SK-N-SH (cell line): ENCODE data around the gene TBX2. TPM values are rescaled to one million over a fixed set of nuclear protein-coding genes. Genes with fewer than 3 reads are reported as not detected.

Source experiments
- CTCF ChIA-PET: fragments of 300-600, 350-600 bp; formaldehyde crosslinking; extraction: SDS; loops from one replicate; lab custom pipeline; 2021; lab: Yijun Ruan, JAX
- POLR2A ChIA-PET: fragments of 350-600 bp; sonication (Branson Sonifier 250); formaldehyde crosslinking; extraction: SDS; loops from one replicate; lab custom pipeline; 2020; ENCODE audit warnings: antibody characterized with exemption, inconsistent platforms; lab: Yijun Ruan, JAX
- DNase-seq: peaks from one replicate; pipeline ENCODE4 v3.0.0; 2012
- H2AFZ ChIP-seq: fragments of 200-600 bp; sonication (generic); 2 replicates; pipeline ENCODE4 v1.8.1; 2016; ENCODE audit warnings: antibody characterized with exemption, mild to moderate bottlenecking, low read depth
- H3F3A ChIP-seq: fragments of 200-600 bp; sonication (generic); replicated peaks from 2 replicates; pipeline ENCODE3; 2016; ENCODE audit warnings: antibody characterized with exemption, mild to moderate bottlenecking; ENCODE audit not compliant: insufficient read depth
- H3K27ac ChIP-seq, 2 experiments: fragments of 200-500 bp in 1 of 2; fragments of 200-600 bp in 1 of 2; sonication (Bioruptor generic) in 1 of 2; sonication (generic), shearing (Covaris generic) in 1 of 2; 2 replicates each; pipeline versions ENCODE4 v1.5.1 to v1.6.1; 2014 to 2016; ENCODE audit warnings: low read depth in 2 of 2, inconsistent platforms in 1 of 2, low read length in 1 of 2, mild to moderate bottlenecking in 1 of 2, mixed read lengths in 1 of 2
- H3K27me3 ChIP-seq: fragments of 200-600 bp; sonication (generic), shearing (Covaris generic); 2 replicates; pipeline ENCODE4 v1.6.1; 2016; ENCODE audit warnings: mixed run types; ENCODE audit not compliant: insufficient read depth
- H3K36me3 ChIP-seq, 2 experiments: fragments of 200-500 bp in 1 of 2; fragments of 200-600 bp in 1 of 2; sonication (Bioruptor generic) in 1 of 2; sonication (generic) in 1 of 2; replicated peaks in 1 of 2; 2 replicates each; pipeline versions ENCODE3 to v1.5.1; 2014 to 2016; ENCODE audit warnings: low read length in 1 of 2, mild to moderate bottlenecking in 1 of 2; ENCODE audit not compliant: insufficient read depth in 2 of 2, control insufficient read depth in 1 of 2
- H3K4me1 ChIP-seq, 2 experiments: fragments of 200-500 bp in 1 of 2; fragments of 200-600 bp in 1 of 2; sonication (Bioruptor generic) in 1 of 2; sonication (generic), shearing (Covaris generic) in 1 of 2; 2 replicates each; pipeline versions ENCODE4 v1.5.1 to v1.6.1; 2014 to 2016; ENCODE audit warnings: low read depth in 1 of 2, low read length in 1 of 2, mixed run types in 1 of 2; ENCODE audit not compliant: insufficient read depth in 2 of 2, control insufficient read depth in 1 of 2
- H3K4me2 ChIP-seq: fragments of 200-600 bp; sonication (generic), shearing (Covaris generic); 2 replicates; pipeline ENCODE4 v1.6.1; 2017; ENCODE audit warnings: mixed run types
- H3K4me3 ChIP-seq, 2 experiments: fragments of 200-500 bp in 1 of 2; fragments of 200-600 bp in 1 of 2; sonication (Bioruptor generic) in 1 of 2; sonication (generic), shearing (Covaris generic) in 1 of 2; 2 replicates each; pipeline versions ENCODE4 v1.5.1 to v1.8.1; 2014 to 2016; ENCODE audit warnings: low read depth in 2 of 2, inconsistent platforms in 1 of 2, low read length in 1 of 2, mild to moderate bottlenecking in 1 of 2, mixed read lengths in 1 of 2, moderate library complexity in 1 of 2
- H3K79me2 ChIP-seq: fragments of 200-600 bp; sonication (generic); 2 replicates; pipeline ENCODE4 v1.8.1; 2017; ENCODE audit warnings: mild to moderate bottlenecking; ENCODE audit not compliant: insufficient read depth
- H3K9ac ChIP-seq: fragments of 200-600 bp; sonication (generic); 2 replicates; pipeline ENCODE4 v1.6.1; 2017; ENCODE audit warnings: mixed run types
- H3K9me2 ChIP-seq: fragments of 200-600 bp; sonication (generic); 2 replicates; pipeline ENCODE4 v1.6.1; 2017; ENCODE audit warnings: mixed run types
- H3K9me3 ChIP-seq: fragments of 200-600 bp; sonication (generic); 2 replicates; pipeline ENCODE4 v1.6.1; 2017; ENCODE audit warnings: mixed run types, mild to moderate bottlenecking, moderate library complexity
- H4K20me1 ChIP-seq: fragments of 200-600 bp; sonication (generic); 2 replicates; pipeline ENCODE4 v1.6.1; 2017; ENCODE audit warnings: mild to moderate bottlenecking, mixed run types; ENCODE audit not compliant: insufficient read depth
- CHD2 ChIP-seq: fragments of 150-350 bp; IDR thresholded peaks from 2 replicates; pipeline ENCODE4 v1.6.1; 2018; ENCODE audit warnings: low read length; ENCODE audit not compliant: partially characterized antibody
- ELF1 ChIP-seq: IDR thresholded peaks from 2 replicates; pipeline ENCODE4 v1.4.0; 2012
- EP300 ChIP-seq, 2 experiments: IDR thresholded peaks; 2 replicates each; pipeline versions ENCODE4 v1.4.0 to v1.6.1; 2012; ENCODE audit warnings: borderline replicate concordance in 1 of 2, low read depth in 1 of 2, low read length in 1 of 2
- EZH2phosphoT487 ChIP-seq: fragments of 200-600 bp; sonication (generic); IDR thresholded peaks from 2 replicates; pipeline ENCODE4 v1.6.1; 2017; ENCODE audit warnings: low read depth, mixed run types, mild to moderate bottlenecking, antibody characterized with exemption, moderate library complexity, borderline replicate concordance
- FOSL2 ChIP-seq: IDR thresholded peaks from 2 replicates; pipeline ENCODE4 v1.4.0; 2012; ENCODE audit warnings: low read depth, mild to moderate bottlenecking, moderate library complexity, borderline replicate concordance
- FOXJ3 ChIP-seq: sonication (generic); formaldehyde crosslinking; IDR thresholded peaks from 2 replicates; pipeline ENCODE4 v1.5.1; 2020; ENCODE audit warnings: mild to moderate bottlenecking, missing genetic modification reagents
- FOXM1 ChIP-seq: IDR thresholded peaks from 2 replicates; pipeline ENCODE4 v1.4.0; 2012; ENCODE audit warnings: low read depth, mild to moderate bottlenecking
- GATA2 ChIP-seq: sonication (generic); formaldehyde crosslinking; IDR thresholded peaks from 2 replicates; pipeline ENCODE4 v1.5.0; 2020; ENCODE audit warnings: mild to moderate bottlenecking, missing genetic modification reagents
- MEF2A ChIP-seq: IDR thresholded peaks from 2 replicates; pipeline ENCODE4 v1.4.0; 2012; ENCODE audit warnings: low read depth, borderline replicate concordance
- NFIC ChIP-seq: IDR thresholded peaks from 2 replicates; pipeline ENCODE4 v1.4.0; 2012; ENCODE audit warnings: borderline replicate concordance
- RAD21 ChIP-seq: IDR thresholded peaks from 2 replicates; pipeline ENCODE4 v1.6.1; 2012; ENCODE audit warnings: mild to moderate bottlenecking, low read length
- RCOR1 ChIP-seq: fragments of 150-350 bp; IDR thresholded peaks from 2 replicates; pipeline ENCODE4 v1.6.1; 2017; ENCODE audit warnings: antibody characterized with exemption, low read length
- RFX5 ChIP-seq: IDR thresholded peaks from 2 replicates; pipeline ENCODE4 v1.6.1; 2012; ENCODE audit warnings: mild to moderate bottlenecking, improper control_type of control experiment, low read length
- RXRA ChIP-seq: IDR thresholded peaks from 2 replicates; pipeline ENCODE4 v1.4.0; 2012; ENCODE audit warnings: low read depth, mild to moderate bottlenecking, borderline replicate concordance
- TAF1 ChIP-seq: IDR thresholded peaks from 2 replicates; pipeline ENCODE4 v1.6.1; 2012; ENCODE audit warnings: low read depth, mild to moderate bottlenecking, low read length, moderate library complexity, borderline replicate concordance
- TEAD4 ChIP-seq: IDR thresholded peaks from 2 replicates; pipeline ENCODE4 v1.4.0; 2012; ENCODE audit warnings: mild to moderate bottlenecking, borderline replicate concordance; ENCODE audit not compliant: insufficient read depth
- YY1 ChIP-seq: IDR thresholded peaks from 2 replicates; pipeline ENCODE4 v1.4.0; 2012; ENCODE audit warnings: low read depth, mild to moderate bottlenecking
- WGBS: methylation state at CpG from one replicate; pipeline ENCODE4 v1.1.6; 2017; ENCODE audit warnings: low lambda C conversion rate; 5-methylcytosine and 5-hydroxymethylcytosine counted together
- polyA plus RNA-seq, 3 experiments: library from polyadenylated mRNA; depleted of rRNA; stranded (reverse); fragments of >200 nt; gene quantifications; 2 replicates each; pipeline ENCODE4 v1.2.3, GENCODE V29; 2012
- TF ChIP-seq, protein P1 (sequence below): fragments of 150-350 bp; IDR thresholded peaks from 2 replicates; pipeline ENCODE4 v1.6.1; 2017; ENCODE audit warnings: antibody characterized with exemption, low read length, low read depth, borderline replicate concordance
- TF ChIP-seq, protein P2 (sequence below): IDR thresholded peaks from 2 replicates; pipeline ENCODE4 v1.4.0; 2012; ENCODE audit warnings: low read depth, borderline replicate concordance
- TF ChIP-seq, protein P3 (sequence below): IDR thresholded peaks from 2 replicates; pipeline ENCODE4 v1.6.1; 2012; ENCODE audit warnings: mild to moderate bottlenecking, low read depth, low read length, moderate library complexity
- TF ChIP-seq, protein P4 (sequence below): IDR thresholded peaks from 2 replicates; pipeline ENCODE4 v1.4.0; 2012; ENCODE audit warnings: low read depth, borderline replicate concordance

TBX2 gene
- polyA plus RNA-seq, 1 of the 3 experiments (the other 2 are of a cell fraction): 57.8 TPM

DNA sequence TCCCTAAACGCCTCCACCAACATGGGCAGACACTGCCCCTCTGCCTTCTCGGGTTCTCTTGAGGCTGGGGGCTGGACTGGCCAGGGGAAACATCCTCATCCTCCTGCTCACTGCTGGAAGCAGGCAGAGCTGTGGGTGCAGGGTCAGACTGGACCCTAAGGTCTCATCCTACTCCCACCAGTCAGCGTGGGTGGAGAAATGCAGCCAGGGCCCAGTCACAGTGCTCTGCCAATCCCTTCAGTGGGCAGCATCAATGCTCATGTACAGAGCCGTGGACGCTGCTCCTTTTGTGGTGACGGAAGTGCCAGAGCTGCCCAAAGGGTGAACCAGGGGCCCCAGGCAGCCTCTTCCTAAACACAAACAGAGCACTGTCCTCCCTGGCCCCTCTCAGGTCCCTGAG is 13.4 kb upstream of the TBX2 start:
- 84% methylated on average over 6 of the region's 6 CpGs for WGBS
- H2AFZ ChIP-seq: no peak overlapping the region

DNA sequence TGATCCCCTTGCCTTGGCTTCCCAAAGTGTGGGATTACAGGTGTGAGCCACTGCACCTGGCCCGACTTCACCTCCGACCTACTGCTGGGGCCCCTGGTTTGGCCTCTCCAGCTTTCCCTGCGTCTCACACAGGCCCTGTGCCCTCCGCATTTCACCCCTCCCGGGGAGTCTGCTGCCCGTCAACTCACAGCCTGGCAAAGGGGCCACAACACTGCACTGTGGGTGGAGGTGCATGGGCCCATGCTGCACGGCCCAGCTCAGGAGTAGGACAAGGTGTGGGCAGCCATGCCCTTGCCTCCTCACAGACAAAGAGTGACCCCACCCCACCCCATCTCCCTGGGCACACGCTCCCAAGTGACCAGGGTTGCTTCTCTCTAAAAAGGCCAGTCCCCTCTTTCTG is 12.6 kb upstream of the TBX2 start:
- H3K4me3 ChIP-seq: no peak overlapping the region
- ChIA-PET POLR2A (interaction anchor here (7.5 kb wide), 1 partner anchor 10 kb away, joined by 105 read pairs; the partner anchor contains the start of gene TBX2), CTCF (interaction anchor here (1.2 to 9.4 kb wide), 6 partner anchors 11 to 198 kb away, joined by 3 to 133 read pairs (median 4); partner anchors contain the start of gene TBX2)
- peaks cover under 1% of the 10 kb centered on the region; the same call in 1 of the 2 replicates for H3K79me2 ChIP-seq
- H3K9me3 ChIP-seq: no peaks in the 10 kb centered on the region
- H3K27ac ChIP-seq: peak overlapping the region in 1 of 2 experiments; percentile 97; a peak in 1 of 4 replicates
- no peak for DNase-seq
- no peaks in the 10 kb centered on the region for H3F3A ChIP-seq
- WGBS: 98% methylated on average over 8 of the region's 8 CpGs
- no peak overlapping the region for H3K9ac ChIP-seq
- no peak overlapping the region for H2AFZ ChIP-seq
- no peaks in the 10 kb centered on the region for H3K27me3 ChIP-seq
- H3K36me3 ChIP-seq: no peaks in the 10 kb centered on the region
- H4K20me1 ChIP-seq: no peaks in the 10 kb centered on the region
- no peaks in the 10 kb centered on the region for H3K9me2 ChIP-seq
- no peak overlapping the region for H3K4me2 ChIP-seq
- H3K4me1 ChIP-seq: peaks cover 0 to 86% of the 10 kb centered on the region in 2 experiments; a peak in 3 of 4 replicates
- TF ChIP-seq, protein P1, sequence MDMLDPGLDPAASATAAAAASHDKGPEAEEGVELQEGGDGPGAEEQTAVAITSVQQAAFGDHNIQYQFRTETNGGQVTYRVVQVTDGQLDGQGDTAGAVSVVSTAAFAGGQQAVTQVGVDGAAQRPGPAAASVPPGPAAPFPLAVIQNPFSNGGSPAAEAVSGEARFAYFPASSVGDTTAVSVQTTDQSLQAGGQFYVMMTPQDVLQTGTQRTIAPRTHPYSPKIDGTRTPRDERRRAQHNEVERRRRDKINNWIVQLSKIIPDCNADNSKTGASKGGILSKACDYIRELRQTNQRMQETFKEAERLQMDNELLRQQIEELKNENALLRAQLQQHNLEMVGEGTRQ: no peak
- no peak for TF ChIP-seq EZH2phosphoT487
- TF ChIP-seq MEF2A: no peak
- TF ChIP-seq NFIC: no peak
- TF ChIP-seq, protein P2, sequence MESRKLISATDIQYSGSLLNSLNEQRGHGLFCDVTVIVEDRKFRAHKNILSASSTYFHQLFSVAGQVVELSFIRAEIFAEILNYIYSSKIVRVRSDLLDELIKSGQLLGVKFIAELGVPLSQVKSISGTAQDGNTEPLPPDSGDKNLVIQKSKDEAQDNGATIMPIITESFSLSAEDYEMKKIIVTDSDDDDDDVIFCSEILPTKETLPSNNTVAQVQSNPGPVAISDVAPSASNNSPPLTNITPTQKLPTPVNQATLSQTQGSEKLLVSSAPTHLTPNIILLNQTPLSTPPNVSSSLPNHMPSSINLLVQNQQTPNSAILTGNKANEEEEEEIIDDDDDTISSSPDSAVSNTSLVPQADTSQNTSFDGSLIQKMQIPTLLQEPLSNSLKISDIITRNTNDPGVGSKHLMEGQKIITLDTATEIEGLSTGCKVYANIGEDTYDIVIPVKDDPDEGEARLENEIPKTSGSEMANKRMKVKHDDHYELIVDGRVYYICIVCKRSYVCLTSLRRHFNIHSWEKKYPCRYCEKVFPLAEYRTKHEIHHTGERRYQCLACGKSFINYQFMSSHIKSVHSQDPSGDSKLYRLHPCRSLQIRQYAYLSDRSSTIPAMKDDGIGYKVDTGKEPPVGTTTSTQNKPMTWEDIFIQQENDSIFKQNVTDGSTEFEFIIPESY: no peak
- no peak for TF ChIP-seq GATA2
- no peak for TF ChIP-seq RXRA
- TF ChIP-seq, protein P3, sequence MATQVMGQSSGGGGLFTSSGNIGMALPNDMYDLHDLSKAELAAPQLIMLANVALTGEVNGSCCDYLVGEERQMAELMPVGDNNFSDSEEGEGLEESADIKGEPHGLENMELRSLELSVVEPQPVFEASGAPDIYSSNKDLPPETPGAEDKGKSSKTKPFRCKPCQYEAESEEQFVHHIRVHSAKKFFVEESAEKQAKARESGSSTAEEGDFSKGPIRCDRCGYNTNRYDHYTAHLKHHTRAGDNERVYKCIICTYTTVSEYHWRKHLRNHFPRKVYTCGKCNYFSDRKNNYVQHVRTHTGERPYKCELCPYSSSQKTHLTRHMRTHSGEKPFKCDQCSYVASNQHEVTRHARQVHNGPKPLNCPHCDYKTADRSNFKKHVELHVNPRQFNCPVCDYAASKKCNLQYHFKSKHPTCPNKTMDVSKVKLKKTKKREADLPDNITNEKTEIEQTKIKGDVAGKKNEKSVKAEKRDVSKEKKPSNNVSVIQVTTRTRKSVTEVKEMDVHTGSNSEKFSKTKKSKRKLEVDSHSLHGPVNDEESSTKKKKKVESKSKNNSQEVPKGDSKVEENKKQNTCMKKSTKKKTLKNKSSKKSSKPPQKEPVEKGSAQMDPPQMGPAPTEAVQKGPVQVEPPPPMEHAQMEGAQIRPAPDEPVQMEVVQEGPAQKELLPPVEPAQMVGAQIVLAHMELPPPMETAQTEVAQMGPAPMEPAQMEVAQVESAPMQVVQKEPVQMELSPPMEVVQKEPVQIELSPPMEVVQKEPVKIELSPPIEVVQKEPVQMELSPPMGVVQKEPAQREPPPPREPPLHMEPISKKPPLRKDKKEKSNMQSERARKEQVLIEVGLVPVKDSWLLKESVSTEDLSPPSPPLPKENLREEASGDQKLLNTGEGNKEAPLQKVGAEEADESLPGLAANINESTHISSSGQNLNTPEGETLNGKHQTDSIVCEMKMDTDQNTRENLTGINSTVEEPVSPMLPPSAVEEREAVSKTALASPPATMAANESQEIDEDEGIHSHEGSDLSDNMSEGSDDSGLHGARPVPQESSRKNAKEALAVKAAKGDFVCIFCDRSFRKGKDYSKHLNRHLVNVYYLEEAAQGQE: no peak
- TF ChIP-seq RFX5: no peak
- no peak for TF ChIP-seq ELF1
- no peak for TF ChIP-seq FOXM1

More for the DNA sequence above, 13.4 kb upstream of the TBX2 start:
- DNase-seq: no peak
- H3K4me2 ChIP-seq: no peak overlapping the region
- no peak overlapping the region for H3K9ac ChIP-seq
- H3K27me3 ChIP-seq: no peaks in the 10 kb centered on the region
- H3K36me3 ChIP-seq: no peaks in the 10 kb centered on the region
- CTCF ChIA-PET: interaction anchor here (0.7 to 9.4 kb wide), 11 partner anchors 11 to 666 kb away, joined by 3 to 133 read pairs (median 4); partner anchors contain the start of gene TBX2
- H4K20me1 ChIP-seq: no peaks in the 10 kb centered on the region
- no peaks in the 10 kb centered on the region for H3K9me2 ChIP-seq
- H3F3A ChIP-seq: no peaks in the 10 kb centered on the region
- peaks cover 0 to 86% of the 10 kb centered on the region in 2 experiments; a peak in 3 of 4 replicates for H3K4me1 ChIP-seq
- no peak overlapping the region for H3K4me3 ChIP-seq
- H3K9me3 ChIP-seq: no peaks in the 10 kb centered on the region
- H3K27ac ChIP-seq: peak overlapping the region in 1 of 2 experiments; percentile 97; a peak in 2 of 4 replicates
- POLR2A ChIA-PET: interaction anchor here (7.5 kb wide), 1 partner anchor 10 kb away, joined by 105 read pairs; the partner anchor contains the start of gene TBX2
- H3K79me2 ChIP-seq: no peaks in the 10 kb centered on the region
- TF ChIP-seq TEAD4: no peak
- TF ChIP-seq FOXJ3 (CRISPR knock-in tag): no peak
- TF ChIP-seq CHD2: no peak
- no peak for TF ChIP-seq FOXM1
- TF ChIP-seq, protein P1: no peak
- TF ChIP-seq, protein P4, sequence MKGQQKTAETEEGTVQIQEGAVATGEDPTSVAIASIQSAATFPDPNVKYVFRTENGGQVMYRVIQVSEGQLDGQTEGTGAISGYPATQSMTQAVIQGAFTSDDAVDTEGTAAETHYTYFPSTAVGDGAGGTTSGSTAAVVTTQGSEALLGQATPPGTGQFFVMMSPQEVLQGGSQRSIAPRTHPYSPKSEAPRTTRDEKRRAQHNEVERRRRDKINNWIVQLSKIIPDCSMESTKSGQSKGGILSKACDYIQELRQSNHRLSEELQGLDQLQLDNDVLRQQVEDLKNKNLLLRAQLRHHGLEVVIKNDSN: no peak
- TF ChIP-seq YY1: no peak
- TF ChIP-seq EP300 (IDR thresholded peaks at IDR 0.05; ENCODE audit: borderline replicate concordance in 1 of 2, low read depth in 1 of 2, low read length in 1 of 2): no peak
- TF ChIP-seq RCOR1: no peak
- no peak for TF ChIP-seq RAD21
- TF ChIP-seq TAF1: no peak
- no peak for TF ChIP-seq FOSL2
- TF ChIP-seq, all 33 proteins: peak for 0
